Activated gamma-delta T cell (primary cell): ENCODE data around the gene LMNTD1.
"Not testable (repeated sequence)": the region's sequence is repeated elsewhere in the genome, so short reads cannot be mapped to it uniquely, and the experiment has no call there.

Experiments
- DNase-seq: peaks from one replicate; lab custom pipeline; 2025; lab: John Stamatoyannopoulos, UW
- total RNA-seq, 2 donors: gene quantifications; one replicate each; lab custom pipeline; 2026; lab: John Stamatoyannopoulos, UW

The LMNTD1 gene
- total RNA-seq = 0 reads per million in 2 donors

GRCh38 chr12:25553098-25553497, at the start of gene LMNTD1:
LMNTD1 (minus strand) TSS chr12:25553283; CDS start chr12:25552959, 324 bp downstream.
- DNase-seq = no peak

GRCh38 chr12:25598956-25599355, 45.9 kb upstream of the LMNTD1 start:
- DNase-seq = no peak

- not testable (repeated sequence) for DNase-seq
Observed at GRCh38 chr12:25595496-25595895, 42.4 kb upstream of the LMNTD1 start.

GRCh38 chr12:25594376-25594775, 41.3 kb upstream of the LMNTD1 start:
- no peak for DNase-seq

GRCh38 chr12:25592725-25593495, 39.8 kb upstream of the LMNTD1 start:
- no peak for DNase-seq

GRCh38 chr12:25591144-25591543, 38.1 kb upstream of the LMNTD1 start:
- DNase-seq = no peak

- no peak for DNase-seq
Observed at GRCh38 chr12:25590011-25590721, 37.1 kb upstream of the LMNTD1 start.

GRCh38 chr12:25587346-25587745, 34.3 kb upstream of the LMNTD1 start:
- no peak for DNase-seq

- no peak for DNase-seq
Observed at GRCh38 chr12:25585662-25586061, 32.6 kb upstream of the LMNTD1 start.

- no peak for DNase-seq
Observed at GRCh38 chr12:25585021-25585523, 32.0 kb upstream of the LMNTD1 start.

GRCh38 chr12:25584596-25584995, 31.5 kb upstream of the LMNTD1 start:
- DNase-seq = no peak

- DNase-seq = no peak
Observed at GRCh38 chr12:25583545-25583944, 30.5 kb upstream of the LMNTD1 start.

- DNase-seq = no peak
Observed at GRCh38 chr12:25581067-25581466, 28.0 kb upstream of the LMNTD1 start.

- DNase-seq = no peak
Observed at GRCh38 chr12:25578411-25579143, 25.5 kb upstream of the LMNTD1 start.

- no peak for DNase-seq
Observed at GRCh38 chr12:25574761-25575160, 21.7 kb upstream of the LMNTD1 start.

- no peak for DNase-seq
Observed at GRCh38 chr12:25573346-25573745, 20.3 kb upstream of the LMNTD1 start.

GRCh38 chr12:25570418-25570817, 17.3 kb upstream of the LMNTD1 start:
- no peak for DNase-seq

GRCh38 chr12:25566202-25566949, 13.3 kb upstream of the LMNTD1 start:
- no peak for DNase-seq

GRCh38 chr12:25558586-25558985, 5.5 kb upstream of the LMNTD1 start:
- DNase-seq = no peak

- no peak for DNase-seq
Observed at GRCh38 chr12:25557830-25558436, 4.8 kb upstream of the LMNTD1 start.

GRCh38 chr12:25556153-25556552, 3.1 kb upstream of the LMNTD1 start:
- DNase-seq = no peak
